Measurements from ENCODE around the gene PGAP1. TPM values are rescaled to one million over a fixed set of nuclear protein-coding genes. Genes with fewer than 3 reads are reported as not detected.

PGAP1 gene
- total RNA-seq, 2 donors from 2014 or later = 22.5 to 36.3 TPM

DNA sequence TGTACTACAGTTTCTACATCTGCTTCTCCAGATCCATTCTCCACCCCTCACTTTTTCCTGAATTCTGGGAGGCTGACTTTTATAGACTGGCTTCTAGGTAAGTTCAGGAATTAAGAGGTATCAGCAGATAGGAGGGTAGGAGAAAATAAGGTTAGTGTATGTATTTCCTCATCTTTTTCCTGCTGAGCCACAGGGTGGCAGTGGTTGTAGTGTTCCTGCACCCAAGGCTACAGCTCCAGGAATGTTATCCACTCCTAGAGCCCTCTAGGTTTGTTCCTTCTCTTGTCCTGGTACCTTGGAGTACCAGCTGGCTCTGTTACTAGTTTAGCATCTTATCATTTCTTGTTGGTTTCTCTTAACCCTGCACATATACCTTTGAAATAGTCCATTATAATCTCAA is 76.6 kb downstream of the PGAP1 start:
- no peak for DNase-seq
- Mint-ChIP-seq H3K27me3 (ENCODE audit: low read depth) (no peaks in the 10 kb centered on the region), H3K4me3 (no peak overlapping the region), H3K4me1 (ENCODE audit: low read depth) (peaks cover 6% of the 10 kb centered on the region), H3K9me3 (no peaks in the 10 kb centered on the region), H3K27ac (no peak overlapping the region), H3K36me3 (ENCODE audit: insufficient read depth in 2 of 2) (peaks cover 3 to 6% of the 10 kb centered on the region in 2 donors)
- ATAC-seq (replicated peaks in 1 of 2) = no peak

DNA sequence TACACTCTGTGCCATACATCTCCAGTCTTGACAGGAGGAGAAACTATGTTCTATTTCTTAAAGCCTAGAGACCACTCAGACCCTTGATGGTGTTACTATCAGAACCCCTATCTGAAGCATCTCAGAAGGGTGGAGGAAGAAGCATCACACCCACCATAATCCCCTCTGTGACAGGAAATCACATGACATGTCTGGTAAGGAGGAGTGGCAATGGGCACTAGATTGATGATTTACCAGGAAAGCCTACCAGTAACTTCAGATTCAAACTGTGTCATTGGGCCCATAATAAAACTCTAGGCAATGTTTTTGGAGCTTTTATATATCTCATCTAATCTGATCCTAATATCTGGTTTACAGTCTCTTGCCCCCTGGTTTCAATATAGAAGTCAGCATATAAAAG is 80.2 kb downstream of the PGAP1 start:
- H3K27me3 Mint-ChIP-seq (ENCODE audit: low read depth) = no peaks in the 10 kb centered on the region
- DNase-seq (no peak), ATAC-seq (replicated peaks in 1 of 2) (no peak)
- H3K36me3 Mint-ChIP-seq (ENCODE audit: insufficient read depth in 2 of 2) = peaks cover 1 to 6% of the 10 kb centered on the region in 2 donors
- H3K4me1 Mint-ChIP-seq (ENCODE audit: low read depth) = peaks cover 6% of the 10 kb centered on the region
- peak overlapping the region; percentile 25 for H3K27ac Mint-ChIP-seq
- no peaks in the 10 kb centered on the region for H3K9me3 Mint-ChIP-seq
- no peak overlapping the region for H3K4me3 Mint-ChIP-seq

- H3K4me3 Mint-ChIP-seq = no peak overlapping the region
- peak overlapping the region; percentile 43 for H3K27ac Mint-ChIP-seq
Measured at GRCh38 chr2:196845371-196845770, 81.1 kb downstream of the PGAP1 start.

GRCh38 chr2:196840171-196840570 is 86.3 kb downstream of the PGAP1 start:
- Mint-ChIP-seq H3K27ac (no peak overlapping the region), H3K27me3 (ENCODE audit: low read depth) (no peaks in the 10 kb centered on the region), H3K4me1 (ENCODE audit: low read depth) (no peaks in the 10 kb centered on the region), H3K4me3 (no peak overlapping the region), H3K9me3 (no peaks in the 10 kb centered on the region), H3K36me3 (ENCODE audit: insufficient read depth in 2 of 2) (peaks cover 0 to 4% of the 10 kb centered on the region in 2 donors)
- no peak for ATAC-seq (replicated peaks in 1 of 2)
- DNase-seq = no peak

More at GRCh38 chr2:196845371-196845770, 81.1 kb downstream of the PGAP1 start:
- Mint-ChIP-seq H3K9me3 (no peaks in the 10 kb centered on the region), H3K4me1 (ENCODE audit: low read depth) (peaks cover 2% of the 10 kb centered on the region), H3K36me3 (ENCODE audit: insufficient read depth in 2 of 2) (peaks cover 1 to 10% of the 10 kb centered on the region in 2 donors), H3K27me3 (ENCODE audit: low read depth) (no peaks in the 10 kb centered on the region)
- DNase-seq (no peak), ATAC-seq (replicated peaks in 1 of 2) (no peak)

DNA sequence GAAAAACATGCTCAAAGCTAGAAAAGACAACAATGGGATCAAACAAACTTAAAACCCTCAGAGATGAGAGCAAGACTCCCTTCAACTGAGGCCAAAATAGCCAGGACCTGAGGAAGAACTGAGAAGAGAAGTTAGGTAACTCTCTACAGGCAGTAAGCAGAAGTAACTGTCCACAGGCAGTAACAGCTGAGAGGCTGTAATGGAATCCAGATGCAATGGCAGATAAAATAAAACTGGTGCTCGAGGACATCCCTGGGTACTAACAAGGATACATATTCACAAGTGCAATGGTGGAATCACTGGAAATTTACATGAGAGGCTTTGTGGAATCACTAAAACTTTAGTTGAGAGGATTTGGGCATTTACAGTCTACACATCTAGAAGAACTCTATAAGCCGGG is 86.9 kb downstream of the PGAP1 start:
- H3K36me3 Mint-ChIP-seq (ENCODE audit: insufficient read depth in 2 of 2) = peaks cover 0 to 4% of the 10 kb centered on the region in 2 donors
- no peak overlapping the region for H3K4me3 Mint-ChIP-seq
- ATAC-seq (replicated peaks in 1 of 2) (no peak), DNase-seq (no peak)
- no peaks in the 10 kb centered on the region for H3K4me1 Mint-ChIP-seq (ENCODE audit: low read depth)
- no peaks in the 10 kb centered on the region for H3K9me3 Mint-ChIP-seq
- no peak overlapping the region for H3K27ac Mint-ChIP-seq
- no peaks in the 10 kb centered on the region for H3K27me3 Mint-ChIP-seq (ENCODE audit: low read depth)

- no peak overlapping the region for H3K4me3 Mint-ChIP-seq
- H3K27ac Mint-ChIP-seq = no peak overlapping the region
- H3K4me1 Mint-ChIP-seq (ENCODE audit: low read depth) = no peaks in the 10 kb centered on the region
- H3K9me3 Mint-ChIP-seq = no peaks in the 10 kb centered on the region
- no peaks in the 10 kb centered on the region for H3K27me3 Mint-ChIP-seq (ENCODE audit: low read depth)
- no peak for ATAC-seq (replicated peaks in 1 of 2)
- peaks cover 0 to 4% of the 10 kb centered on the region in 2 donors for H3K36me3 Mint-ChIP-seq (ENCODE audit: insufficient read depth in 2 of 2)
- no peak for DNase-seq
Measured at GRCh38 chr2:196836440-196836839, 90.1 kb downstream of the PGAP1 start.

- Mint-ChIP-seq H3K36me3 (ENCODE audit: insufficient read depth in 2 of 2) (no peaks in the 10 kb centered on the region), H3K4me3 (no peak overlapping the region), H3K27ac (no peak overlapping the region), H3K4me1 (ENCODE audit: low read depth) (peaks cover 8% of the 10 kb centered on the region), H3K27me3 (ENCODE audit: low read depth) (no peaks in the 10 kb centered on the region), H3K9me3 (no peaks in the 10 kb centered on the region)
- ATAC-seq (replicated peaks in 1 of 2) (no peak), DNase-seq (no peak)
Measured at GRCh38 chr2:196830701-196831100, 95.8 kb downstream of the PGAP1 start.

DNA sequence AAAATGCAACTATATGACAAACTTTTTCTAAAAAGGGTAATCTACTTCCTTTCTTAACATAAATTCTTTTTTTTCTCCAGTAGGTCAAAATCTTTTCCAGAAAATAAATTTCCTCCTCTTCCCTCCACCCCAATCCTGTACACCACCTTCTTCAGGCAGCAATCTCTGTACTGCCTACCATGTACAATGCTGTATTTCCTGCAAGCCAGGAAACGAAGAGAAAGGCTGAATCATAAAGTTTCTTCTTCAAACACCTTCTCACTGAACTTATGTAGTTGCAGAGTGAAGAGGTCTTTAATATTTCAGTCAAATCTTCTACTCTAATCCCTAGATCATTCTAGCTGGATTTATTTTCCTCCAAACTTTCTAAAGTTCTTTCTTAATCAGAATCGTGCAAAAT is 99.2 kb downstream of the PGAP1 start:
- DNase-seq = no peak
- ATAC-seq (replicated peaks in 1 of 2) = peak in 1 of 2 donors; percentile 42
- Mint-ChIP-seq H3K4me3 (no peak overlapping the region), H3K9me3 (no peaks in the 10 kb centered on the region), H3K36me3 (ENCODE audit: insufficient read depth in 2 of 2) (peaks cover 0 to 1% of the 10 kb centered on the region in 2 donors), H3K27ac (peak overlapping the region; percentile 38), H3K4me1 (ENCODE audit: low read depth) (peaks cover 8% of the 10 kb centered on the region), H3K27me3 (ENCODE audit: low read depth) (peaks cover 9% of the 10 kb centered on the region)

DNA sequence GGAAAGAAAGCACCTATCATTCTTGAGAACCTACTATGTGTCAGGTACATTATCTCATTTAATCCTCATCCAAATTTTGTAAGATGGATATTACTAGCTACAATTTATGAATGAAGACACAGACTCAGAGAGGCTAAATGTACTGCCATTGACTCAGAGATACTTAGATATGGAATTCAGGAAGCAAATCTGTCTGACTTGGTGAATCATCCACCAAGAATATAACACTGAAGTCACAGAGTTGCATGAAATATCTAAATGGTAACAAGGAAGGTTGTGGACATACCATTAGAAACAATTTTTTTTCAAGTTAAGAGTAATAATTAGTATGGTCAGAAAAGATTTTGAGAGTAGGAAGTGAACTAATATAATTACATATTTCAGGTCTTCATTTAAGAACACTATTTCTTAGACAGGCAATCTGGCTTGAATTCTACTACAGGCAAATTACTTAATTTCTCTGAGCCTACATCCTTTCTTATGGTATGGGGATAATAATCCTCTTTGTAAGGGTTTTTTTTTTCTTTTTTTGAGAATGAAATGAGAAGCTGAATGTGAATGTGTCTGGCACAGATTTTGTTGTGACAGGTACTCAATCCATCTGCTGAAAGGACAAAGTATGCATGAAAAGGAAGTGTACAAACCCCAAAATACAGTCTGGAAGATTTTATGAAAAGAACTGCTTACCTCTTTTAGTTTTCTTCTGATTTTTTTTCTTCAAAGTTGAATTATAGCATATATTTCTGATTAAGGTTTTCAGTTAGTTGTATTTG is 102.6 kb downstream of the PGAP1 start:
- H3K27me3 Mint-ChIP-seq (ENCODE audit: low read depth) = peaks cover 30% of the 10 kb centered on the region
- no peak for ATAC-seq (replicated peaks in 1 of 2)
- H3K4me1 Mint-ChIP-seq (ENCODE audit: low read depth) = peaks cover 8% of the 10 kb centered on the region
- H3K9me3 Mint-ChIP-seq = peaks cover 3 to 7% of the 10 kb centered on the region in 2 donors
- H3K36me3 Mint-ChIP-seq (ENCODE audit: insufficient read depth in 2 of 2) = peaks cover 2 to 3% of the 10 kb centered on the region in 2 donors
- no peak overlapping the region for H3K4me3 Mint-ChIP-seq
- DNase-seq = no peak
- H3K27ac Mint-ChIP-seq = no peak overlapping the region

DNA sequence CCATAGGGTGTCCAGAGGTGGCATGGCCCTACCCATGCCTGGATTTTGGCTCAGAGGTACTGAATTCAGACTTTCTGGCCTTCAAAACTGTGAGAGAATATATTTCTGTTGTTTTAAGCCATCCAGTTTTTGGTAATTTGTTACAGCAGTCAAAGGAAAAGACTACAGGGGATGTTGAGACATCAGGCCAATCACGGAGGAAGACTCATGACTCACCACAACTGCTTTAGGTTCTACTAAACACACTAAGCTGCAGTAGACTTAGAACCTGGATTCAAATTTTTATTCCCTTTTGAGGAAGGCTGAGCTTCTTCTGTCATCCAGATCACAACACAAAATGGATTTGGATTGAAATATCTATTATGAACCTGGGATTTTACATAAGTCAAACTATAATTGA is 105.3 kb downstream of the PGAP1 start:
- Mint-ChIP-seq H3K4me3 (no peak overlapping the region), H3K36me3 (ENCODE audit: insufficient read depth in 2 of 2) (peaks cover 7 to 8% of the 10 kb centered on the region in 2 donors), H3K27ac (no peak overlapping the region), H3K27me3 (ENCODE audit: low read depth) (peaks cover 45% of the 10 kb centered on the region), H3K9me3 (peaks cover 7 to 15% of the 10 kb centered on the region in 2 donors), H3K4me1 (ENCODE audit: low read depth) (no peaks in the 10 kb centered on the region)
- DNase-seq (no peak), ATAC-seq (replicated peaks in 1 of 2) (no peak)

- Mint-ChIP-seq H3K4me1 (ENCODE audit: low read depth) (no peaks in the 10 kb centered on the region), H3K4me3 (no peak within 1 kb of the TSS), H3K27me3 (ENCODE audit: low read depth) (peaks cover 42% of the 10 kb centered on the region), H3K36me3 (ENCODE audit: insufficient read depth in 2 of 2) (peaks cover 0 to 2% of the 10 kb centered on the region in 2 donors), H3K27ac (no peak within 1 kb of the TSS), H3K9me3 (peaks cover 2 to 3% of the 10 kb centered on the region in 2 donors)
- no peak for ATAC-seq (replicated peaks in 1 of 2)
- no peak for DNase-seq
Measured at GRCh38 chr2:196809260-196809659, 117.2 kb downstream of the PGAP1 start, which contains the start of gene C2orf66. Gene C2orf66 (minus strand): TSS chr2:196809355. CDS start chr2:196809336, 19 bp downstream.

DNA sequence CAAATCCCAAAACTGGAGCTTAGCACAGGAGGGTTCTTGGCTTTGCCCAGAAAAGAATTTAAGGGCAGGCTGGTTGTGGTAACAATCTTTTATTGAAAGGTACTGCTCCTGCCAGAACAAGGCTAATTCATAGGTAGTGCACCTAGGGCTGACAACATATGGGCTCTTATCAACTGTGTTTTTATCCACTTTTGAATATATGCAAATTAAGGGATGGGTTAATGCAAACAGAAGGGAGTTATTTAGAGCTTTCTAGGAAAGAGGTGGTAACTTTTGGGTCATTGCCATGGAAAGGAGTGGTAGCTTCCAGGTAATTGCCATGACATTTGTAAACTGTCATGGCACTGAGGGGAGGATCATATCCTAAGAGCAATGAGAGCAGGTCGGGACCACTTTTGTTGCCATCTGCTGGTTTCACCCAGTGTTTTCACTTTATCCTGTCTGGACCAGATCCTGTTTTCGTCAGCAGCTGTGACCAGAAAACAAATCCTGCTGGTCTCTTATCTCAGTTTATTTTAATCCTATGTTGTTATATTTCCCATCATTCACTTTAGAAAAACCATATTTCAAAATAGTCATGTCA is 118.3 kb downstream of the PGAP1 start:
- Mint-ChIP-seq H3K27me3 (ENCODE audit: low read depth) (peaks cover 41% of the 10 kb centered on the region), H3K9me3 (no peaks in the 10 kb centered on the region), H3K4me1 (ENCODE audit: low read depth) (no peaks in the 10 kb centered on the region), H3K36me3 (ENCODE audit: insufficient read depth in 2 of 2) (no peaks in the 10 kb centered on the region), H3K4me3 (no peak overlapping the region), H3K27ac (no peak overlapping the region)
- ATAC-seq (replicated peaks in 1 of 2) (no peak), DNase-seq (no peak)

GRCh38 chr2:196804381-196804780 is 122.1 kb downstream of the PGAP1 start:
- Mint-ChIP-seq H3K9me3 (no peaks in the 10 kb centered on the region), H3K36me3 (ENCODE audit: insufficient read depth in 2 of 2) (peaks cover 2% of the 10 kb centered on the region in 2 donors), H3K4me3 (no peak overlapping the region), H3K4me1 (ENCODE audit: low read depth) (peaks cover 22% of the 10 kb centered on the region), H3K27ac (no peak overlapping the region), H3K27me3 (ENCODE audit: low read depth) (peaks cover 15% of the 10 kb centered on the region)
- ATAC-seq (replicated peaks in 1 of 2) (no peak), DNase-seq (no peak)

Data from activated T-cell treated with anti-CD3 and anti-CD28 coated beads, Interleukin-2, amount 50 U/mL, for 72 hours (primary cell).